WERI-Rb-1 (cell line): ENCODE results near the gene CPT1B.
"Not testable (repeated sequence)": the region's sequence is repeated elsewhere in the genome, so short reads cannot be mapped to it uniquely, and the experiment has no call there.

Experiments
- DNase-seq: peaks from one replicate; pipeline ENCODE4 v3.0.0-alpha.2; 2020
- H3K27ac ChIP-seq: fragments of 250-450 bp; sonication (Bioruptor Pico); 2 replicates; pipeline ENCODE4 v1.5.1; 2020; ENCODE audit warnings: mild to moderate bottlenecking, moderate library complexity
- H3K27me3 ChIP-seq: fragments of 250-450 bp; sonication (Bioruptor Pico); 2 replicates; pipeline ENCODE4 v1.5.1; 2021; ENCODE audit warnings: mild to moderate bottlenecking, low read depth, moderate library complexity; ENCODE audit not compliant: insufficient read depth, severe bottlenecking
- H3K36me3 ChIP-seq: fragments of 250-450 bp; sonication (Bioruptor Pico); 2 replicates; pipeline ENCODE4 v1.5.1; 2020; ENCODE audit warnings: mild to moderate bottlenecking, moderate library complexity
- H3K4me3 ChIP-seq: 2 replicates; pipeline ENCODE4 v1.5.1; 2011; ENCODE audit warnings: low read depth, mild to moderate bottlenecking, control low read depth, low read length
- H3K9me3 ChIP-seq: fragments of 250-450 bp; sonication (Bioruptor Pico); 2 replicates; pipeline ENCODE4 v1.5.1; 2021; ENCODE audit warnings: mild to moderate bottlenecking, moderate library complexity; ENCODE audit not compliant: severe bottlenecking
- CTCF ChIP-seq: IDR thresholded peaks from 2 replicates; pipeline ENCODE4 v1.5.1; 2011; ENCODE audit warnings: low read depth, mild to moderate bottlenecking, control low read depth, inconsistent platforms, low read length

CPT1B gene

DNA sequence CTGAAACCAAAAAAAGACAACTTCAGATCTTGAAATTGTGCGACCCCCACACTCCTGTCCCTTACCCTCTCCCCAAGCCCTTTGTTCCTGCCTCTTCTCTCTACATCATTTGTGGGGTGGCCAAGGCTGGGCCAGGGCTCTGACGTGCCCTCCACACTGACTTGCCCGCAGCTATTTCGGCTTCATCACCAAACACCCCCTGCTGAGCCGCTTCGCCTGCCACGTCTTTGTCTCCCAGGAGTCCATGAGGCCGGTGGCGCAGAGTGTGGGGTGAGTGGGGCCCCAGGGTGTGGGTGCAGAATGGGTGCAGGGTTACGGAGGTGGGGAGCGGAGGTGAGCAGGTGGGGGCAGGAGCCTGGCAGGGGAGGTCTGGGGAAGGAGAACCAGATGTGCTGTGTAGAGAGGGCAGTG, 31.8 kb upstream of the CPT1B start:
- H3K27me3 ChIP-seq, result no peaks in the 10 kb centered on the region
- H3K36me3 ChIP-seq, result peaks cover 42% of the 10 kb centered on the region
- TF ChIP-seq CTCF, result no peak
- H3K9me3 ChIP-seq, result no peaks in the 10 kb centered on the region
- no peak for DNase-seq
- H3K4me3 ChIP-seq, result no peak overlapping the region
- H3K27ac ChIP-seq, result no peak overlapping the region

DNA sequence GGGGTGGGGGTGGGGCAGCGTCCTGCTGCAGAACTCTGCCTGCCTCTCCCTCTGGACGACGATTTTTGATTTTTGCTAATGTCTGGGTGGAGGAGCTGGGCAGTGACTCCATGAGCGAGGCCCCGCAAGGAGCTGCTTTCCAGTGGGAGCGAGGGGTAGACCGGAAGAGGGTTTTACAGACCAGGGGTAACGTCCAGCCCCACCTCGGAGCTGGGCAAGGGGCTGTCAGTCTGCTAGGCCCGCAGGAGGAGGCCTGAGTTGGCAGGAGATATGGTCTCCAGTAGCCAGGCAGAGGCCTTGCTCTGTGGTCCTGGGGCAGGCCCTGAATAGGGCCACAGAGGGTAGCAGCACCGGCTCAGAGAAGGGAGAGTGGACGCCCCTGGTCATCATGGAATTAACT, 31.4 kb upstream of the CPT1B start:
- no peak overlapping the region for H3K27ac ChIP-seq
- no peak for TF ChIP-seq CTCF
- DNase-seq, result no peak
- no peaks in the 10 kb centered on the region for H3K27me3 ChIP-seq
- peaks cover 46% of the 10 kb centered on the region for H3K36me3 ChIP-seq
- no peak overlapping the region for H3K4me3 ChIP-seq
- no peaks in the 10 kb centered on the region for H3K9me3 ChIP-seq

DNA sequence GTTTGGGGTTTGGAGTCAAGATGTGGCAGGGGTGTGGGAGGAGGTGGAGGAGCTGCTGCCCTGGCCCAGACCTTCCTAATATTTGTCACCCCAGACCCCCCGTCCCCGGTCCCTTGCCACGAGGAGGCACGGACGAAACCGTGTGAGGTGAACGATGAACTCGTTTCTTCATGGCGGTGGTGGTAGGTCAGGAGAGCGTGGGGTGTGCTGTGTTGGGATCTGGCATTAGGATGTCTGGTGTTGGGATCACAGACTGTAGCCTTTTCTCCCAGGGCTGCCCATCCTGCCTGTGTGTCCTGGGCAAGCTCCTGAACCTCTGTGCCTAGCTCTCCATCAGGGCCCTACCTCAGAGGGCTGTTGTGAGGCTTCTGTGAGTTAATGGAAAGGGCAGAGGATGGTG, 30.8 kb upstream of the CPT1B start:
- Histone ChIP-seq H3K36me3 (peaks cover 49% of the 10 kb centered on the region), H3K4me3 (no peak overlapping the region), H3K27me3 (no peaks in the 10 kb centered on the region), H3K27ac (no peak overlapping the region), H3K9me3 (no peaks in the 10 kb centered on the region)
- no peak for TF ChIP-seq CTCF
- DNase-seq, result no peak

DNA sequence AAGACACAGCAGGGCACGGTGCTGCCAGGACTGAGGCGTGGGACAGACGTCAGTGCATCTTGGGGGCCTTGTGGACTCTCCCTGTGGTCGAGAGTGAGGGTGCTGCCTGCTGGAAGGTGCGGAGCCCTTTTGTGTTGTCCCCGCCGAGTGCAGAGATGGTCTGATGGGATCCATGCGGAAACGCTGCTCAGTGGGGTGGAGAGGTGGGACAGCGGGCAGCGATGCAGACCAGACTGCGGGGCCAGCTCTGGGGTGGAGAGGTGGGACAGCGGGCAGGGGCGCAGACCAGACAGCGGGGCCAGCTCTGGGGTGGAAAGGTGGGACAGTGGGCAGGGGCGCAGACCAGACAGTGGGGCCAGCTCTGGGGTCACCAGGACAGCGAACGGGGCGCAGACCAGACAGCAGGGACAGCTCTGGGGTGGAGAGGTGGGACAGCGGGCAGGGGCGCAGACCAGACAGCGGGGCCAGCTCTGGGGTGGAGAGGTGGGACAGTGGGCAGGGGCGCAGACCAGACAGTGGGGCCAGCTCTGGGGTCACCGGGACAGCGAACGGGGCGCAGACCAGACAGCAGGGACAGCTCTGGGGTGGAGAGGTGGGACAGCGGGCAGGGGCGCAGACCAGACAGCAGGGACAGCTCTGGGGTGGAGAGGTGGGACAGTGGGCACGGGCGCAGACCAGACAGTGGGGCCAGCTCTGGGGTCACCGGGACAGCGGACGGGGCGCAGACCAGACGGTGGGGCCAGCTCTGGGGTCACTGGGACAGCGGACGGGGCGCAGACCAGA, 30.0 kb upstream of the CPT1B start:
- not testable (repeated sequence) for DNase-seq, H3K9me3 ChIP-seq, H3K4me3 ChIP-seq, H3K27ac ChIP-seq, H3K27me3 ChIP-seq
- H3K36me3 ChIP-seq, result peaks cover 56% of the 10 kb centered on the region

- Histone ChIP-seq H3K4me3 (no peak overlapping the region), H3K9me3 (no peaks in the 10 kb centered on the region), H3K27ac (no peak overlapping the region), H3K27me3 (no peaks in the 10 kb centered on the region), H3K36me3 (peaks cover 62% of the 10 kb centered on the region)
- TF ChIP-seq CTCF, result no peak
- no peak for DNase-seq
Measured at GRCh38 chr22:50607659-50608020, 29.4 kb upstream of the CPT1B start.

DNA sequence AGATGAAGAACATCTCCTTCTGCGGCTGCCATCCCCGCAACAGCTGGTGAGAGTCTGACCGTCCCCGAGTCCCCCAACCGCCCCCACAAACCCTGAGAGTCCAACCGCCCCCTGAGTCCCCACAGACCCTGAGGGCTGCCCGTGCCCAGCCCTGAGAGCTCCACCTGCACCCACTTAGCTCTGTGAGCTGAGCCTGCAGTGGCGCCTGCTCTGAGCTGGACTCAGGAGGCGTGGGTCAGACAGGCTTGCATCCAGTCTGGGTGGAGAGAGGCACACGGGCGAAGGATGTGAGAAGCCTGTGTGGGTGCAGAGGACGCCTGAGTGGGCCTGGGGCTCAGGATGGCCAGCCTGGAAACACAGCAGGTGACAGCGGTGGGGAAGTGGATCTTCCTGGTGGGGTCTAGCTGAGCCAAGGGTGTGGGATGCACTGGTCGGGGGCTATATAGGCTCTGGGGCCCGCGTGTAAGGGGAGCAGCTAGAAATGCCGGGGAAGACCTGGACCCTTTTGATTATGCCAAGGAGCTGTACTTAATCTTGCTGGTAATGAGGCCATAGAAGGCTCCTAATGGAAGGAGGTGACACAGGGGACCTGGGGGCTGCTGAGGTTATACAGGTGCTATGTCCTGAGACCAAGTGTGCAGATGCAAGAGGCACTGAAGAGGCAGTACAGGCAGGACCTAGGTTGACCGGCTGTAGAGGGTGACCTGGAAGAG, 28.9 kb upstream of the CPT1B start:
- H3K4me3 ChIP-seq, result no peak overlapping the region
- no peak overlapping the region for H3K27ac ChIP-seq
- no peak for TF ChIP-seq CTCF
- H3K9me3 ChIP-seq, result no peaks in the 10 kb centered on the region
- H3K27me3 ChIP-seq, result no peaks in the 10 kb centered on the region
- DNase-seq, result no peak
- peaks cover 64% of the 10 kb centered on the region for H3K36me3 ChIP-seq
